Activated T-helper 17 cell treated with anti-CD3 and anti-CD28 coated beads, Interleukin-2, amount 50 U/mL, for 72 hours (primary cell): ENCODE data around the gene CIPC. TPM values are rescaled to one million over a fixed set of nuclear protein-coding genes. Genes with fewer than 3 reads are reported as not detected.

Source experiments
- ATAC-seq: fragments of 150-1000 bp; cut with Tn5 transposase; replicated peaks from 2 replicates; pipeline ENCODE4 v1.10.0; 2021; ENCODE audit warnings: mild to moderate bottlenecking, moderate library complexity
- H3K27ac Mint-ChIP-seq: one replicate; pipeline ENCODE4 v1.8.0; 2022; ENCODE audit warnings: mixed read lengths
- H3K27me3 Mint-ChIP-seq: one replicate; pipeline ENCODE4 v1.8.0; 2022; ENCODE audit warnings: mixed read lengths
- H3K36me3 Mint-ChIP-seq: one replicate; pipeline ENCODE4 v1.8.0; 2022; ENCODE audit warnings: low read depth, mild to moderate bottlenecking, mixed read lengths
- H3K4me1 Mint-ChIP-seq: one replicate; pipeline ENCODE4 v1.8.0; 2022; ENCODE audit warnings: mixed read lengths
- H3K4me3 Mint-ChIP-seq: one replicate; pipeline ENCODE4 v1.8.0; 2022; ENCODE audit warnings: mild to moderate bottlenecking, mixed read lengths
- H3K9me3 Mint-ChIP-seq: one replicate; pipeline ENCODE4 v1.8.0; 2022; ENCODE audit warnings: mixed read lengths
- total RNA-seq, 2 donors: library from RNA; stranded (reverse); gene quantifications; one replicate each; pipeline ENCODE4 v1.2.3, GENCODE V29; 2022

CIPC gene
- total RNA-seq, 2 donors from 2014 or later, result 8.5 to 11.8 TPM

- Mint-ChIP-seq H3K36me3 (no peaks in the 10 kb centered on the region), H3K9me3 (no peaks in the 10 kb centered on the region), H3K27me3 (peaks cover 63% of the 10 kb centered on the region), H3K27ac (no peak overlapping the region), H3K4me3 (peak overlapping the region; percentile 58), H3K4me1 (no peaks in the 10 kb centered on the region)
- peak; percentile 72 for ATAC-seq
Measured at GRCh38 chr14:77139540-77140358, 41.7 kb downstream of the CIPC start.

DNA sequence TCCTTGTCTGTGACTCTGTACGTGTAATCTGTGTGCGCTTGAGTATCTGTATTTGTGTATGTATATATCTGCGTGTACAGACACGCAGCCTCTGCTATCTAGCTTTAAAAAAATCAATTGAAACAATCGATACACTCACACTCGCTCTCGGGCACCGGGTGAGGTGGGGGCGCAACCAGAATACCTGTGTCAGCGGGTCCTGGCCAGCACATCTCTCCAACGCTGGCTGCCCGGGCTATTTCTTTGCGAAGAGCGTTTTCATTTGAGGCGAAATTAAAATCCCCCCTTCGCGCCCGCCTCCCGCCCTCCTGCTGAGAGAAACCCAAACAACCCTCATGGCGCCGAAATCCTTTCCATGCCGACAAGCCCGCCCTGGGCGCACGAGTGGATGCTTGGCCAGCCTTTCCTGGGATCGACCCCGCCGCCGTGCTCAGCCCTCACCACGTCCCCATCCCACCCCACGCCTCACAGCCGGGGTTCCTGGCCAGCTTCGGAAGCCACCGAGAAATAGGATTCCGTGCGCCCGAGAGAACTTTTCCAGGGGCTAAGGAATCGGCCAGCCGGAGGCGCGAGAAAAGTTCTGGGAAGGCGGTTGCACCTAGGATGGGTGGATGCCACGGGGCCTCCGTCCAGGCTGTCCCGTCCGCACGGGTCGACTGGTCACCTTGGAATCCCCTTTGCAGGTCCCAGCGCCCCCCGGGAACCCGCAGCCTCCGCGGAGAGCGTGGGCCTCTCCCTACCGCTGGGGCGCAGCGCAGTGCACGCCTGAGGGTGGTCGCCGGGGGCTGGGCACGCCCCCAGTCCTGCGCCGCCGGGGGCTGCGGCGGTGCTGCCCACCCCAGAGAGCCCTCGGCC lies 42.5 kb downstream of the CIPC start:
- H3K9me3 Mint-ChIP-seq, result no peaks in the 10 kb centered on the region
- H3K4me3 Mint-ChIP-seq, result peak overlapping the region; percentile 58
- ATAC-seq, result no peak

DNA sequence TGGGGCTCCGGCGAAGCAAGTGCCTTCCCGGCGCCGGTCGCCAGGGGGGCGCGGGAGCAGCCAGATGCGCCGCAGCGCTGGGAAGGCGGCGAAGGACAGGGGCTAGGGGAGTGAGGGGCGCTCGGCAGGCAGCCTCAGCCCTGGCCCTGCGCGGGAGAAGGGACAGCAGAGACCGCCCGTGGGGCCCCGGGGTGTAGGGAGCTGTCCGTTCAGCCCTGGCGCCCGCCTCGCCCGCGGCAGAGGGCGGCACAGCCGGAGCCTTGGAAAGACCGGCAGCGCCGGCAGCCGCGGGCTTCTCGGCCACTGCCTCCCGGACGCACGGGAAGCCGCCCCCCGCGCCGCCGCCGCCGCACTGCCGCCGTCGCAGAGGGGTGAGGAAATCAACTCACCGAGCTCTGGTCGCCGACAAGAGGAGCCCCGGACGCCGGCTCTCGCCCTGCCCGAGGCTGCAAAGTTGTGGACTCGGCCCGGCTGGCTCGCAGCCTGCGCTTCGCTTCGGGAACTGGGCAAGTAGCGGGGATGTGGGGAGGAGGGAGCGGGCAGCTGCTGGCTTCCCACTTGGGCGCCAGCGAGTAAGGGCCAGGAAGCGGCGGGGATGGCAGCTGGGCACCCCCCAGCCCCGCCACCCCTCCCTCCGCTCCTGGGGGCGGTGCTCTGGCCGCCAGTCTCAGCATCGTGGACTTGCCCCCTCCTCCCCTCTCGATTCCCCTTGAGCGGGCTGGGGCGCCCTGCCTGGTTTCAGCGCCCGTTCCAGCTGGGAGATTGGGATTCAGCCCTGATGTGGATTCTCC lies 43.4 kb downstream of the CIPC start, which contains the start of gene ZDHHC22:
Gene ZDHHC22 (minus strand): TSS at position 578 of the 791 bp plus-strand sequence. CDS start 2,053 bp downstream, outside the sequence.
- Mint-ChIP-seq H3K9me3 (no peaks in the 10 kb centered on the region), H3K27me3 (peaks cover 63% of the 10 kb centered on the region), H3K4me1 (no peaks in the 10 kb centered on the region), H3K27ac (no peak within 1 kb of the TSS), H3K36me3 (no peaks in the 10 kb centered on the region), H3K4me3 (peak within 1 kb of the TSS; percentile 58)
- ATAC-seq, result no peak

More for the DNA sequence above, 42.5 kb downstream of the CIPC start:
- no peaks in the 10 kb centered on the region for H3K4me1 Mint-ChIP-seq
- H3K27ac Mint-ChIP-seq, result no peak overlapping the region
- H3K36me3 Mint-ChIP-seq, result no peaks in the 10 kb centered on the region
- peaks cover 62% of the 10 kb centered on the region for H3K27me3 Mint-ChIP-seq

DNA sequence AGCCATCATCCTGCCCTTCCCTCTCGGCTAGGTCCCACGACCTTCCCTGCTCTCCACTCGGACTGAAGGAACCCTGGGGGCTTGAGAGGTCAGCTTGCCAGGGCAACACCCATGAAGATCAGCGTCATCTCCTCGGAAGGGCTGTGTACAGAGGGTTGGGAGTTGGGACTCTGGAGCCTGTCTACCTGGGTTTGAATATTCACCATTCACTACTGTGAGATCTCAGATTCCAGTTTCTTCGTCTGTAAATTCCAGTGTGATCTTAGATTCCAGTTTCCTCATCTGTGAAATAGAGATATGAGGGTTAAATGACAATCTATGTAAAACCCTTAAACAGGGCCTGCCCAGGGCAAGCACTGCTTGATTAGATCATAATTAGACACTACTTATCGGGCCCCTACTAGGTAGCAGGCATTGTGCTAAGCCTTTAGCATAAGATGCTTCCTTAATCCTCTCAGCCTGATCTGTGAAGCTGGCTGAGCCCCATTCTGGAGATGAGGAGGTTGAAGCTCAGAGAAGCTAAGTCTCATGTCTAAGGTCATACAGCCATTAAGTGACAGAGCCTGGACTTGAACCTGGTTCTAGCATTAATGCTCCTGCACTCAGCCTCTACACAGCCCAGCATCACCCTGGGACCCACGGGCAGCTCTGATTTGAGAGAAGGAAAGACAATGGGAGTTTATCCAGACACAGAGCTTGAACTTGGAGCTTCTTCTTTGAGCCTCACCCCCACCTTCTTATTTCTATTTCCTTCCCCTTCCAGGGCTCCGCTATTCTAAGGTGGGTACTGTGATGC lies 44.1 kb downstream of the CIPC start:
- H3K9me3 Mint-ChIP-seq, result no peaks in the 10 kb centered on the region
- H3K4me1 Mint-ChIP-seq, result no peaks in the 10 kb centered on the region
- no peak overlapping the region for H3K27ac Mint-ChIP-seq
- ATAC-seq, result no peak
- peaks cover 59% of the 10 kb centered on the region for H3K27me3 Mint-ChIP-seq
- H3K36me3 Mint-ChIP-seq, result no peaks in the 10 kb centered on the region
- peak overlapping the region; percentile 54 for H3K4me3 Mint-ChIP-seq

DNA sequence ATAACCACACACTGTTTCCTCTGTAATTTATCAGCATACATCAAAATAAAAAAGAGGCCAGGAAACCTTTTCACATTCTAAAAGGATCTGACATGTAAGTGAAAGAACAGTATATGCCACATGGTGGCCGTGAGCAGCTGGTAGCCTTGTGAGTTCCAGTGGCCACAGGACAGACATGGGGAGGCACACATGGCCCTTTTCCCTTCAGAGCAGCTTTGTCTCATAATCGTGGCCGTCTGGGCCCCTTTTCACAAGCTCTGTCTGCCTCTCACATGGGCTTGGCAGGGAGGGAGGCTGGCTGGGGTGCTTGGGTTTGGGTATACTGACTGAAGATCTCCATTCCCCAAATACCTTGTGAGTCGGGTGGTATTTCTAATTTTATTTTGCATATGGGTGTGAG lies 45.0 kb downstream of the CIPC start:
- Mint-ChIP-seq H3K4me3 (no peak overlapping the region), H3K9me3 (no peaks in the 10 kb centered on the region), H3K36me3 (no peaks in the 10 kb centered on the region), H3K4me1 (no peaks in the 10 kb centered on the region), H3K27me3 (peaks cover 55% of the 10 kb centered on the region), H3K27ac (no peak overlapping the region)
- no peak for ATAC-seq

- Mint-ChIP-seq H3K4me3 (no peak overlapping the region), H3K27me3 (peaks cover 54% of the 10 kb centered on the region), H3K36me3 (no peaks in the 10 kb centered on the region), H3K9me3 (no peaks in the 10 kb centered on the region), H3K4me1 (no peaks in the 10 kb centered on the region), H3K27ac (no peak overlapping the region)
- ATAC-seq, result no peak
Measured at GRCh38 chr14:77144412-77145115, 46.5 kb downstream of the CIPC start.

- no peaks in the 10 kb centered on the region for H3K36me3 Mint-ChIP-seq
- H3K4me1 Mint-ChIP-seq, result no peaks in the 10 kb centered on the region
- H3K27me3 Mint-ChIP-seq, result peaks cover 48% of the 10 kb centered on the region
- H3K4me3 Mint-ChIP-seq, result no peak overlapping the region
- no peak overlapping the region for H3K27ac Mint-ChIP-seq
- no peaks in the 10 kb centered on the region for H3K9me3 Mint-ChIP-seq
- no peak for ATAC-seq
Measured at GRCh38 chr14:77145975-77146740, 48.1 kb downstream of the CIPC start.

GRCh38 chr14:77148510-77149231 lies 50.6 kb downstream of the CIPC start:
- H3K27me3 Mint-ChIP-seq, result peaks cover 32% of the 10 kb centered on the region
- H3K9me3 Mint-ChIP-seq, result no peaks in the 10 kb centered on the region
- no peaks in the 10 kb centered on the region for H3K36me3 Mint-ChIP-seq
- H3K4me1 Mint-ChIP-seq, result no peaks in the 10 kb centered on the region
- H3K27ac Mint-ChIP-seq, result no peak overlapping the region
- H3K4me3 Mint-ChIP-seq, result no peak overlapping the region
- no peak for ATAC-seq

- Mint-ChIP-seq H3K4me1 (no peaks in the 10 kb centered on the region), H3K27me3 (peaks cover 33% of the 10 kb centered on the region), H3K9me3 (no peaks in the 10 kb centered on the region), H3K27ac (no peak overlapping the region), H3K4me3 (no peak overlapping the region), H3K36me3 (no peaks in the 10 kb centered on the region)
- no peak for ATAC-seq
Measured at GRCh38 chr14:77151245-77151644, 53.2 kb downstream of the CIPC start.

DNA sequence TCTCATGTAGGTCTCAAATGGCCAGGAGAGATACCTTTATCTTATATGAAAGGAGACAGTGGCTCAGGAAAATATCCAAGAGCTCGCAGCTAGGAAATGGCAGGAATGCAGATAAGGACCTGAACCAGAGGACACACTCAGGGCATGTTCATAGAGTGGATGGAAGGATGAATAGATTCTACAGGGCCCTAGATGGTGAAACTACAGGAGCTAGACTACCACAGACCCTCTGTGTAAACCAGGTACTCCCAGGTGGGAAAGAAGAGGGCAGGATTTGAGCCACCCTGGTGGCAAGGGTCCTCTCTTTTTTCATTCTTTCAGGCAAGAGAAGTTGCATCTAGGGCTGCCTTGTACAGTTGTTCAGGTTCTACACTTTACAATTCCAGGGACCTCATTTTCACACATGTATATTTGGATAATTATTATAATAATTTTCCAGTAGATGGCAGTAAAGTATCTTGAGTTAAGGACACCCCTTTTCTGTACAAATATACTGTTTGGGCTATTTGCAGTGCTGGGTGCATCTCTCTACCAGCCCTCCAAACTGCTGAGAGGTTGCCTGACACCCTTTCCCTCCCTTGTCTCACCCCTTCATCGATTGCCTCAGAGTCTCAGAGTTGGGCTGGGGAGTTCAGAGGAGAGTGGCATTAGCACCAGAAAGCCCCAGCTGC lies 54.0 kb downstream of the CIPC start:
- Mint-ChIP-seq H3K27me3 (peaks cover 32% of the 10 kb centered on the region), H3K27ac (no peak overlapping the region), H3K4me1 (no peaks in the 10 kb centered on the region), H3K4me3 (no peak overlapping the region), H3K36me3 (no peaks in the 10 kb centered on the region), H3K9me3 (no peaks in the 10 kb centered on the region)
- peak; percentile 46 for ATAC-seq

- no peak for ATAC-seq
- no peak overlapping the region for H3K4me3 Mint-ChIP-seq
- H3K4me1 Mint-ChIP-seq, result no peaks in the 10 kb centered on the region
- H3K36me3 Mint-ChIP-seq, result no peaks in the 10 kb centered on the region
- H3K27ac Mint-ChIP-seq, result no peak overlapping the region
- H3K9me3 Mint-ChIP-seq, result no peaks in the 10 kb centered on the region
- peaks cover 42% of the 10 kb centered on the region for H3K27me3 Mint-ChIP-seq
Measured at GRCh38 chr14:77153802-77154201, 55.7 kb downstream of the CIPC start.

DNA sequence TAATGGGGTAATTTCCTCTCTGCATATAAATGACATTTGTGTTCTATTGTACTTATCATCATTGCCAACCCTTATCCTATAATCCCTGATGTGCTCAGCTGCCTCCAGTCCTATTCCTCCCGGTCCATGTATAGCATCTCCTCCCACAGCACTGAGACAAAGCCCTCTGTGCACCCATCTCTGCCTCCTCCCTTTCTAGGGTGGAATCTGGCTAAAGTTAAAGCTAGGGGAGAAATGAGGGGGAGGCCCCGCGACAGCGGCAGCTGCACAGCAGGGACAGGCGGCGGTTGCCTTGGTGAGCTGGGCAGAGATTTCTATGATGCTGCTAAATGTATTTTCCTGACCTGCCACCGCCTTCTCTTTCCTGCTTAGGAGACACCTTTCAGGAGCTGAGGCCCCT lies 56.4 kb downstream of the CIPC start:
- no peak for ATAC-seq
- peaks cover 42% of the 10 kb centered on the region for H3K27me3 Mint-ChIP-seq
- no peaks in the 10 kb centered on the region for H3K4me1 Mint-ChIP-seq
- H3K27ac Mint-ChIP-seq, result no peak overlapping the region
- H3K9me3 Mint-ChIP-seq, result no peaks in the 10 kb centered on the region
- H3K4me3 Mint-ChIP-seq, result no peak overlapping the region
- no peaks in the 10 kb centered on the region for H3K36me3 Mint-ChIP-seq
